ENCODE data around the gene SMYD3.

DNA sequence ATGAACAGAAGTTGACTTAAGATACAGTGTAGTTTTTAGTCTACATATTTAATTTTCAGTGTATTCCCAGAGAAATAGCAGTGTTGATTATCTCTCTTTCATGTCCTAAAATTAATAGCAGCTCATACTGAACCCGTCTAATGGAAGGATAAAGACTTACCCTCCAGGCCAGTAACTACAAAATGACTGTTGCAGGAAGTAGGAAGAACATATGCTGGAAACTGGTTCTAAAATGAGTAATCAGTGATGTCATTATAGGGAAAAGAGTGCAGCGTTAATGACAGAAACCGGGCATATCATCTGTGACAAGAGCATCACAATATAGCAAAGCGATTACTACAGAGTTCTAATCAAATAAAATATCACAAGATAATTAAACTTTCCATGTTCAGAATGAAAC lies 385.5 kb downstream of the SMYD3 start:
- TF ChIP-seq, protein P1, sequence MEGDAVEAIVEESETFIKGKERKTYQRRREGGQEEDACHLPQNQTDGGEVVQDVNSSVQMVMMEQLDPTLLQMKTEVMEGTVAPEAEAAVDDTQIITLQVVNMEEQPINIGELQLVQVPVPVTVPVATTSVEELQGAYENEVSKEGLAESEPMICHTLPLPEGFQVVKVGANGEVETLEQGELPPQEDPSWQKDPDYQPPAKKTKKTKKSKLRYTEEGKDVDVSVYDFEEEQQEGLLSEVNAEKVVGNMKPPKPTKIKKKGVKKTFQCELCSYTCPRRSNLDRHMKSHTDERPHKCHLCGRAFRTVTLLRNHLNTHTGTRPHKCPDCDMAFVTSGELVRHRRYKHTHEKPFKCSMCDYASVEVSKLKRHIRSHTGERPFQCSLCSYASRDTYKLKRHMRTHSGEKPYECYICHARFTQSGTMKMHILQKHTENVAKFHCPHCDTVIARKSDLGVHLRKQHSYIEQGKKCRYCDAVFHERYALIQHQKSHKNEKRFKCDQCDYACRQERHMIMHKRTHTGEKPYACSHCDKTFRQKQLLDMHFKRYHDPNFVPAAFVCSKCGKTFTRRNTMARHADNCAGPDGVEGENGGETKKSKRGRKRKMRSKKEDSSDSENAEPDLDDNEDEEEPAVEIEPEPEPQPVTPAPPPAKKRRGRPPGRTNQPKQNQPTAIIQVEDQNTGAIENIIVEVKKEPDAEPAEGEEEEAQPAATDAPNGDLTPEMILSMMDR (IDR thresholded peaks at IDR 0.05), result no peak
- TF ChIP-seq EP300 (IDR thresholded peaks at IDR 0.05) (no peak), POLR2A (IDR thresholded peaks at IDR 0.05) (no peak)
